Measurements from ENCODE around the gene SLC44A5.

DNA sequence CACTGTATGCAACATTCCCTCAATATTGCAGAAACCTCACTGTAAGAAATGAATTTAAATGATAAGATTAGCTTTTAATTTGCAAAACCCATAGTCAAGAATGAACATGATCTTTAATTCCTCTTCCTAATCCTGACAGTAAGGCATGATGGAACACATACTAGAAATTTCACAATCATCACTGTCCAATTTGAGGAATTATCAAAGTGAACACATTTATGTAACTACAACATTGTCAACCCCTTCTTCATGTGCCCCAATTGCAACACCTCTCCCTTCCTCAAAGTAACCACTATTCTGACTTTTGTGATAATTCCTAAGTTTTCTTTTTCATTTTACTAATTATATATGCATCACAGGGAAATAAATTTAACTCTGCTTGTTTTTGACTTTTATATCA, 373.6 kb downstream of the SLC44A5 start:
- TF ChIP-seq, protein P1, sequence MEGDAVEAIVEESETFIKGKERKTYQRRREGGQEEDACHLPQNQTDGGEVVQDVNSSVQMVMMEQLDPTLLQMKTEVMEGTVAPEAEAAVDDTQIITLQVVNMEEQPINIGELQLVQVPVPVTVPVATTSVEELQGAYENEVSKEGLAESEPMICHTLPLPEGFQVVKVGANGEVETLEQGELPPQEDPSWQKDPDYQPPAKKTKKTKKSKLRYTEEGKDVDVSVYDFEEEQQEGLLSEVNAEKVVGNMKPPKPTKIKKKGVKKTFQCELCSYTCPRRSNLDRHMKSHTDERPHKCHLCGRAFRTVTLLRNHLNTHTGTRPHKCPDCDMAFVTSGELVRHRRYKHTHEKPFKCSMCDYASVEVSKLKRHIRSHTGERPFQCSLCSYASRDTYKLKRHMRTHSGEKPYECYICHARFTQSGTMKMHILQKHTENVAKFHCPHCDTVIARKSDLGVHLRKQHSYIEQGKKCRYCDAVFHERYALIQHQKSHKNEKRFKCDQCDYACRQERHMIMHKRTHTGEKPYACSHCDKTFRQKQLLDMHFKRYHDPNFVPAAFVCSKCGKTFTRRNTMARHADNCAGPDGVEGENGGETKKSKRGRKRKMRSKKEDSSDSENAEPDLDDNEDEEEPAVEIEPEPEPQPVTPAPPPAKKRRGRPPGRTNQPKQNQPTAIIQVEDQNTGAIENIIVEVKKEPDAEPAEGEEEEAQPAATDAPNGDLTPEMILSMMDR (IDR thresholded peaks at IDR 0.05) = no peak
- TF ChIP-seq POLR2A (IDR thresholded peaks at IDR 0.05) (no peak), EP300 (IDR thresholded peaks at IDR 0.05) (no peak)
